ENCODE data around the gene ASTN2.
"Not testable (repeated sequence)": the region's sequence is repeated elsewhere in the genome, so short reads cannot be mapped to it uniquely, and the experiment has no call there.

Gene ASTN2

DNA sequence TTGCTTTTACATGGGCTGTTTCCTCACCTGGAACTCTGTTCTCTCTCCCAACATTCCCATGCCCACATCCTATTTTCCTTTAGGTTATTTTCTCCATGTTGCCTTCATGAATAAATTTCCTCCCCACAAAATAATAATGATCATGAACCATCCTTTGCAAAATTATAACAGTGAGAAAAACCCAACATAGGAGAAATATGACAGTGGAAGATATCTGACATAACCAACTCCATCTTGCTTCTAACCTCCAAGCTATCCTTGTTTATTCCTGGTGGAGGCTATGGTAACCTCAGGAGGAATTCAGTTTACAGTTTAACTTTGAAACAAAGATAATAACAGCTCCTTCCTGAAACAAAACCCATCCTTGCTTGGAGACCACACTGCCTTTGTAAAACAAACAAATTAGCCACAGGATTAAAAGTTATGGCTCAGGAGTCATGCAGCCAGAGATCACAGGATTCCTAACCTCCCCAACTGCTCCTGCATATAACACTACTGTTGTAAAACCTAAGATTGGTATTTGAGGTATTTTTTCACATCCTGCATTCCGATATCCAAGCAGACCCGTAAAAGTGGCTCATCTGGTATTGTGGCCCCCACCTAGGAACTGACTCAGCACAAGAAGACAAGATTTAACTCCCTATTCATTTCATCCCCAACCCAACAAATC is 515.4 kb downstream of the ASTN2 start:
- no peak for DNase-seq

DNA sequence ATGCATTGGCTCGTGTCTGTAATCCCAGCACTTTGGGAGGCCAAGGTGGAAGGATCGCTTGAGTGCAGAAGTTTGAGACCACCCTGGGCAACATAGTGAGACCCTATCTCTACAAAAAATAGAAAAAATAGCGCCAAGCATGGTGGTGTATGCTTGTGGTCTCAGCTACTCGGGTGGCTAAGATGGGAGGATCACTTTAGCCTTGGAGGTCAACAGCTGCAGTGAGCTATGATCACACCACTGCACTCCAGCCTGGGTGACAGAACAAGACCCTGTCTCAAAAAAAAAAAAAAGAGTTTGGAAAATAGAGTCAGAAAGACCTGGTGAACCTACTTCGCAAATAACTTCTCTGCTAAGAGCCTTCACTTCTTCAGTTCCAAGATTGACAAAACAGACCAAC is 516.7 kb downstream of the ASTN2 start:
- not testable (repeated sequence) for DNase-seq

DNA sequence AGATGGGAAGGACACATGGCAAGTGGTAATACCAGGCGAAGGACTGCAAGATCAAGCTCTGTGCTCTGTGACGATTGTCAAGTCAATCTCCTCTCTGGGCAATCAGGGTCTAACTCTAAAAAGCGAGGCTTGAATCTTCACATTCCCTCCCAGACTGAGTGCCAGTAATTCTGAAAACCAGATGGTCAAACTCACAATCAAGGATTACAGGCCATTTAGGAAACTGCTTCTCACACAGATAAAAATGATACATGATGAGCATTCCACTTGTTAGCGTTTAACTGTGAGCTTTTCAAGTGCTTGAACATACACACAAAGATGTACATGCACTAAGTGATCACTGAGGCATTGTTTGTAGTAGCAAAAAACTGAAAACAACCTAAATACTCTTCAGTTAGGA is 517.7 kb downstream of the ASTN2 start:
- no peak for DNase-seq

- DNase-seq = no peak
Observed at GRCh38 chr9:116895961-116896360, 518.9 kb downstream of the ASTN2 start.

DNA sequence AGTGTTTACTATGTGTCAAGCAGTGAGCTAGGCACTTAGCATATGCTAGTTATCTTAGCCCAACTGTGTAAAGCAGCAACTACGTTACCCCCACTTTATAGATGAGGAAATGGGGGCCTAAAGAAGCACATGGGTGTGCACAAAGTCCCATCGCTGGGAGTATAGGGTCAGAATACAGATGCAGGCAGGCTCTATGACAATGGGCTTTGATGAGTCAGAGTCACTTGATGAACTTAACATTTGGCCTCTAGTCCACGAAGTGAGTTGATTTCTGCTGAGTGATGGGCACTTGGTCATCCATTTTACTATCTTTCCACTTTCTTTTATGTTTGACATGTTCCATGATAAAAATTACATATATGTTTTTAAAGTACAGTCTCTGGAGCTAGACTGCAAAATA is 523.4 kb downstream of the ASTN2 start:
- DNase-seq = no peak

DNA sequence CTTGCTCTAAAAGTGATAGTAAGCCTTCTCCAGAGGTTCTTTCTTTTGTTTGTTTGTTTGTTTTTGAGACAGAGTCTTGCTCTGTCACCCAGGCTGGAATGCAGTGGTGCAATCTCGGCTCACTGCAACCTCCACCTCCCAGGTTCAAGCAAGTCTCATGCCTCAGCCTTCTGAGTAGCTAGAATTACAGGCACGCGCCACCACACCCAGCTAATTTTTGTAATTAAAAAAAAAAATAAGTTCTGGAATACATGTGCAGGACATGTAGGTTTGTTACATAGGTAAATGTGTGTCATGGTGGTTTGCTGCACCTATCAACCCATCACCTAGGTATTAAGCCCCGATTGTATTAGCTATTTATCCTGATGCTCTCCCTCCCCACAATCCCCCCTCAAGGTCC is 526.4 kb downstream of the ASTN2 start:
- DNase-seq = not testable (repeated sequence)

GRCh38 chr9:116888066-116888465 is 526.8 kb downstream of the ASTN2 start:
- no peak for DNase-seq

GRCh38 chr9:116883676-116884075 is 531.2 kb downstream of the ASTN2 start:
- no peak for DNase-seq

DNA sequence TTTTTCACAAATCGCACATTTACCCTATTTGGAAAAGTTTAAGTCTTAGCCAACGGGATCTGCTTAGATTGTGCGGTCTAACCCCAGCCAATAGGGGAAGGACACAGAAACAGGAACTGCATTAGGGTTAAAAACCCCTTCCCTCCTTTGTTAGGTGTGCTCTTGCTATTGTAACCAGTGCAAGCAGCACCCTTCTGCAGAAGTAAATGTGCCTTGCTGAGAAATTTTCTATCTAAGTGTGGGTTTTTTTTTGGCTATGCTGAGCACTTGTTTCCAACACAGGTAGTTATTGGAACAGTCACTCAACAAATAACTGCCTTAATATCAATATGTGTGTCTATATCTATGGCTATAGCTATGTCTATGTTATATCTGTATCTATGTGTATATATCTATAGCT is 537.8 kb downstream of the ASTN2 start:
- no peak for DNase-seq

DNA sequence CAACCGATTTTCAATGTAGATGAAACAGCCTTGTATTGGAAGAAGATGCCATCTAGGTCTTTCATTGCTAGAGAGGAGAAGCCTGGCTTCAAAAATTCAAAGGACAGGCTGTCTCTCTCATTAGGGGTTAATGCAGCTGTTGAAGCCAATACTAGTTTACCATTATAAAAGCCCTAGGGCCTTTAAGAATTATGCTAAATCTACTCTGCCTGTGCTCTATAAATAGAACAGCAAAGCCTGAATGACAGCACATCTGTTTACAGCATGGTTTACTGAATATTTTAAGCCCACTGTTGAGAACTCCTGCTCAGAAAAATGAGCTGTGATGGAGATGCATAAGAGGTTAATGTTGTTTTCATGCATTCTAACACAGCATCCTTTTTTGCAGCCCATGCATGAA is 539.3 kb downstream of the ASTN2 start:
- DNase-seq = no peak

DNA sequence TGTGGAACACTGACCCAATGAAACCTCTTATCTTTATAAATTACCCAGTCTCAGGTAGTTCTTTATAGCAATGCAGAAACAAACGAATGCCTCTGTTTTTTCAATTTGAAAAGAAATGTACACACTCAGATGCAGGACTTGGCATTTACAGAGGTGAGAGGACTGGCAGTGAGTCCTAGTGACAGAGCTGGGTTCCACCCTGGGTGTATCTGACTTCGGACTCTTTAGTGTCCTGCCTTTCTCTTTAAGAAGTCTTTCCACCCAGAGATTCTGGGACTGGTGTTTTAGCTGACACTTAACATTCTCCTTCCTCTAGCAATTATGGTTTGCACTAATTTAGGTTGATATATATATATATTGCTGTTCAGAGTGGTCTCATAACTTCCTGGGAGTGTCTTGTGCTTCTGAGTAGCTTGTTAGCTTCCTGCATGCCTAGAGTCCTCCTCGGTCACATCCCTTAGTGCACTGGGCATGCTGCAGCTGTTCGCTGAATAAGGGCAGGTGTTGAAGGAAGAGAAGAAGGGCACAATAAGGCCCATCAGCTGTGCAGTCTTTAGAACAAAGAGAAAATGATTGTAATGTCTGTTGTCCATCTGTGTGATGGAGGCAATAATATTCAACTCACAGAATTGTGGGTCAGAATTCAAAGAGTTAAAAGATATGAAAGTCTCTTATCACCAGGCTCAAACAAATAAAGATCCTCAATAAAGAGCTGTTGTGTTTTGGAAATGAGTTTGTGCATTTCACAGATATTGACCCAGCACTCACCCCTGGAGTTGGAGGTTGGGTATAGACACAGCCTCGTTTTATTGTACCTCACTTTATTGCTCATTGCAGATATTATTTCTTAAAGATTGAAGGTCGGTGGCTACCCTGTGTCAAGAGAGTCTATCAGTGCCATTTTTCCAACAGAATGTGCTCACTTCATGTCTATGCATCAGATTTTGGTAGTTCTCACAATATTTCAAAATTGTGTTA is 540.6 kb downstream of the ASTN2 start:
- DNase-seq = no peak

DNA sequence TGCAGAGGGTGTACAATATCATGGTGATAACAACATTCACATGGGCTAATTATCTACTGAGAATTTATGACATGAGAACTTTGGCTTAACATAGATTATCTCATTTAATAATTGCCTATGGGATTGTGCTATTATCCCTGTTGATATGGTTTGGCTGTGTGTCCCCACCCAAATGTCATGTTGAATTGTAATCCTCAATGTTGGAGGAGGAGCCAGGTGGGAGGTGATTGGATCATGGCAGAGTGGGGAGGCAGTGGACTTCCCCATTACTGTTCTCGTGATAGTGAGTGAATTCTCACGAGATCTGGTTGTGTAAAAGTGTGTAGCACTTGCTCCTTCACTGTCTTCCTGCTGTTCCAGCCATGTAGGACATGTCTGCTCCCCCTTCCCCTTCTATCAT is 541.4 kb downstream of the ASTN2 start:
- DNase-seq = no peak

GRCh38 chr9:116870566-116870965 is 544.3 kb downstream of the ASTN2 start:
- DNase-seq = no peak

DNA sequence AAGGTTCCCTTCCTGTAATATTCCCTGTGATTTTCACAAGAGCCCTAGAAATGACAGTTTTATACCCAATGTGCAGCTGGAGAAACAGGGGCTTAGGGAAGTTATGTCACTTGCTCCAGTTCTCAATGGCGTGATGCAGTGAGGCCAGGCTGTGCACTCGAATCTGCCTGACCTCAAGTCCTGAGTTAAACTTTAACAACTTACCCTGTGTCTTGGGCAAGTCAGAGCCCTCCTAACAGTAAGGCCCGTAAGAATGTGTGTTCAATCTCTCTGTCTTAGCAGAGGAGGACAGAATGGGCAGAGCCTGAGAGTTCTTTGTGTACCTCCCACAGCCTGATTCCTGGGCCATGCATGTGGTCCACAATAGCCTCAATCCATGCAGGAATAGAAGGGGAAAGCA is 546.7 kb downstream of the ASTN2 start:
- no peak for DNase-seq

DNA sequence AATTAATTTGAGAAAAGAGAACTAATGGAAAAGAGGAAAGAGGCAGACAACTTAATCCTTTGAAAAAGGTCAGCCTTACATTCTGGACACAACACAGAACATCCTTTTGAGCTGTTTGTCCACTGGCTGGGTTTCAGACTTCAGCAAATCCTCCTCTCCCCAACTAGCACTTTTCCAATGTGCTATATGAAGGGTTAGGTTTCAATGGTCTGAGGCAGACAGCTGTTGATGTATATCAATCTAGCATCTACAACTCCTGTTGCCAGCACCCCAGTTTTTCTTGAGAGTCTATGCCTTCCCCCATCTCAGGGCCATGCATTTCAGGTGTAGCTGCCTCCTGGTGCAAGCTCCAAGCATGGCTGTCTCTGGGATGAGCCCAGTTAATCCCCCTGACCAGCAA is 553.5 kb downstream of the ASTN2 start:
- no peak for DNase-seq

DNA sequence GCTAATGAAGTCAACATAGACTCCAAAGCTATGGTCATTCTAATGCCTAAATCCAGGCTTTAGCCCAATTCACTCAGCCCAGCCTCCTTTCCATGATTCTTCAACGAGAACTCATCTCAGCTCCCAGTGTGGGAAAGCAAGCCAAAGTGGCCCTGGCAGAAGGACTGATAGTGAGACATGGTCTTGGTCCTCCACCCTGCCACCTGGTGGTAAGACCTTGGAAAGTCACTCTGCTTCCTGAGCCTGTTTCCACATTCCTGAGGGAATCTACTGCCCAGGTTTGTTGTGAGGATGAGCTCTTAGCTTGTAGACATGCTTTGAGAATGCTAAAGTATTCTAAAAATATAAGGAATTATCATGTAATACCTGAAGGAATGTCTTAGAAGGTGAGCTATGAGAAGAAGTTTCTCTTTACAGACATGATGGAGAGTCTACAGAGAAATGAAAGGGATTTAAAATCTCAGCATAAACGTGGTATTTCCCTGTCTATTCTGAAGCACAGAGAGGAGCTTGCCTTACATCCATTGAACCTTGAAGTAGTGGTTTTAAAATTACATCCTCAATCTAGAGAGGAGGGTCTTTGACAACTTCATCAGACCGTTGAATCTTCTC is 554.2 kb downstream of the ASTN2 start:
- DNase-seq = peak; percentile 28

DNA sequence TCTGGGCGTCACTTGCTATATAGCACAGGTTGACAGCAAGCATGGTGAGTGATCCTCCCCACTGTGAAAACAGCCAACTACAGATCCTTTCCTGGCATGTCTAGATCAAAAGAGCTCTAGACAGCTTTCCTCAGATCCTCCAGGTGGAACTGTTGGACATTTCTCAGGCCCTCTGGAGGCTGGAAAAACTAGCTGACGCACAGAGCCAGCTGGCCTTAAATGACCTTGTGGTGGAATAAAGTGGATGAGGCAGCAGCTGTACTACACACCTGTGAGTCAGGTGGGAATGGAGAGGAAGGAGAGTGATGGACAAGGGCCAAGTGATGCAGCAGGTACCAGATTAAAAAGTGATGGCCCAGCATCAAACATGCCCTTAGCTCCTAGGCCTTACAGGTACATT is 555.1 kb downstream of the ASTN2 start:
- DNase-seq = peak; percentile 44

GRCh38 chr9:116857321-116857720 is 557.5 kb downstream of the ASTN2 start:
- DNase-seq = no peak

- no peak for DNase-seq
Observed at GRCh38 chr9:116855881-116856662, 558.8 kb downstream of the ASTN2 start.

GRCh38 chr9:116849721-116850120 is 565.1 kb downstream of the ASTN2 start:
- no peak for DNase-seq

DNA sequence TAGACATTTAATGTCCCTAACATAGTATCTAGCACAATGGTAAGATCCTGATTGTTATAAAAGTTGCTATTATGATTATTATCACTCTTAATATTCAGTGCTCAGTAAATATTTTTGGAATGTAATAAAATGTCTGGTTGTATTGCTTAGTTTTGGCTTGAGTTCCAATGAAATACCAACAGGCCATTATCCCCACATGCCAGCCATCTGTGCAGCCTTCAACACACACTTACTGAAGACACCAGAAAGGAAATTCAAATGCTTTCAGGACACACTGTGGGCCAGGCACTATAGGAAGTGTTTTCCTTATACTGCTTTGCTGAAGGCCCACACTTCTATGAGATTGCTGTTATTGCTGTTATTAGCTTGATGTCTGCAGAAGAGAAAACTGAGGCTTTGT is 570.2 kb downstream of the ASTN2 start:
- no peak for DNase-seq

- DNase-seq = no peak
Observed at GRCh38 chr9:116843863-116844620, 570.8 kb downstream of the ASTN2 start.
